ENCODE measurements around the gene EEF1AKMT3.

The EEF1AKMT3 gene

DNA sequence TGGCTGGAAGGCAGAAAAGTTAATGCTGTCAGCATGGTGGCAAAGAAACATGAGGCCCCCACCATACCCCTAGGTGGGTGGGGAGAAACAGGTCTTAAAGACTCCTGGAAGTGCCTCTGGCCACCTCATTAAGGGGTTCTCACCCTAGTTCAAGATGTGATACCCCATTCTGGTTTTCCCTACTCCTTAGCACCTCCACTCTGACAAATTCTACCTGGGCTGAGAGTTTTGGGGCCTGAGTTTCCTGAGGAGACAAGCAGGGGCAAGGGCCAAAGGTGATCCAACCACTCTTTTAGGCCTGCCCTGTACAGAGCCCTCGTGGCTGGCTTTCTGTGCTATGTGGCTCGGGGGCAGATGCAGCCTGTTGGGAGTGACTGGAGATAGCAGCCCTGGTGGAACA lies 54.0 kb downstream of the EEF1AKMT3 start:
- peaks cover 74 to 80% of the 10 kb centered on the region in 2 donors for H3K36me3 ChIP-seq (ENCODE audit: control insufficient read depth in 1 of 2, insufficient read depth in 2 of 2, low read length in 2 of 2)
- H3K9me3 ChIP-seq (ENCODE audit: control insufficient read depth in 1 of 2, low read length in 2 of 2): no peaks in the 10 kb centered on the region
- H3K4me1 ChIP-seq (ENCODE audit: control insufficient read depth in 1 of 2, insufficient read depth in 2 of 2, low read length in 2 of 2): peaks cover 8 to 32% of the 10 kb centered on the region in 2 donors
- no peak overlapping the region for H3K27ac ChIP-seq (ENCODE audit: low read length)
- H3K27me3 ChIP-seq (ENCODE audit: low read depth, low read length): no peaks in the 10 kb centered on the region
- H3K4me3 ChIP-seq (ENCODE audit: low read depth in 1 of 2, low read length in 2 of 2): no peak overlapping the region

DNA sequence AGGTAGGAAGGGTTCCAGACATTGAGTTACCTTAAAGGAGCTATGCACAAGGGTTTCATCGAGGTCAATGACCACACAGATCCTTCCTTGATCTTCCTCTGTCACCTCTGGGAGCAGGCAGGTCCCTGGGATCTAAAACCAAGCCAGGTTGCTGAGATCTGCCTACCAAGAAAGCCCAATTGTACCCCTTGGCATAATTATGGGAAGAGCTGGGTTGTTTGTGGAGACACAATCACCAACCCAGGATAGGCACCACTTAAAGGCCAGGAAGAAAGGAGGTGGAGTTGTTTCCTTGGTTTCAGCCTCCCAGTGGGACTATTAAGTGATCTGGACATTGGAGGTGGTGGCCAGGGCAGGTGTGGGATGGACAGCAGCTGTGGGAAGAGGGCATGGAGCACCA lies 54.6 kb downstream of the EEF1AKMT3 start:
- peaks cover 14 to 36% of the 10 kb centered on the region in 2 donors for H3K4me1 ChIP-seq (ENCODE audit: control insufficient read depth in 1 of 2, insufficient read depth in 2 of 2, low read length in 2 of 2)
- no peak overlapping the region for H3K4me3 ChIP-seq (ENCODE audit: low read depth in 1 of 2, low read length in 2 of 2)
- H3K9me3 ChIP-seq (ENCODE audit: control insufficient read depth in 1 of 2, low read length in 2 of 2): no peaks in the 10 kb centered on the region
- no peaks in the 10 kb centered on the region for H3K27me3 ChIP-seq (ENCODE audit: low read depth, low read length)
- no peak overlapping the region for H3K27ac ChIP-seq (ENCODE audit: low read length)
- peaks cover 74% of the 10 kb centered on the region in 2 donors for H3K36me3 ChIP-seq (ENCODE audit: control insufficient read depth in 1 of 2, insufficient read depth in 2 of 2, low read length in 2 of 2)

DNA sequence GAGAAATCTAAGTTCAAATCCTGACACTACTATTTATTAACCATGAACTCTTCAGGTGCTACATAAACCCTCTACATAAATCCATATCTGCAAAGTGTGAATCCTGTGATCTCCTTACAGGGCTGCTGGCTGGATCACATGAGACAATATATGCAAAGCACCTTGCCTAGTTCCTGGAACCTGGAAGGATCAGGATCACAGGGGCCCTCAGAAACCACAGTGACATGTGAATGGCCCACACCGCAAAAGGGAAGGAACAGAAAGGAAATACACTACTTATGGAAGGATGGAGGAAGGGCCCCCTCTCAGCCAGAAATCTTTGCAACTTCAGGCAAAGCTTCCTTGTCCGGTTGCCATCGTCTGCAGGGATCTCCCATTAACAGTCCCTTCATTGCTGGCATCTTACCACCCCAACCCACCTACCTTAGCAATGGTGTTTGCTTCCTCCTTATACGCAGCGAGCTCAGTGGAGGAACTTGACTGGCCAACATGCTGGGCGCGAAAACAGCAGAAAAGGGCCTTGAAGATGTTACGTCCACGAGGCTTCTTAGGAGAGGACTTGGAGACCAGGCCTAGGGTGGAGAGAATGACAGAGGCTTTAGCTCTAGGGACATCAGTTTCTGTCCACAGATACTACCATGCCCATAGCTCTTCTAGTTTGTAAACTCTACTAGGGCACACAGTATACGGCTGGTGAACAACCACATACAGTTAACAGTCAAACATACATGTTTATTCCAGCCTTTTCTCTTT lies 56.8 kb downstream of the EEF1AKMT3 start:
- no peaks in the 10 kb centered on the region for H3K9me3 ChIP-seq (ENCODE audit: control insufficient read depth in 1 of 2, low read length in 2 of 2)
- H3K4me3 ChIP-seq (ENCODE audit: low read depth in 1 of 2, low read length in 2 of 2): no peak overlapping the region
- H3K27me3 ChIP-seq (ENCODE audit: low read depth, low read length): no peaks in the 10 kb centered on the region
- H3K36me3 ChIP-seq (ENCODE audit: control insufficient read depth in 1 of 2, insufficient read depth in 2 of 2, low read length in 2 of 2): peaks cover 52 to 56% of the 10 kb centered on the region in 2 donors
- no peak overlapping the region for H3K27ac ChIP-seq (ENCODE audit: low read length)
- peaks cover 30 to 53% of the 10 kb centered on the region in 2 donors for H3K4me1 ChIP-seq (ENCODE audit: control insufficient read depth in 1 of 2, insufficient read depth in 2 of 2, low read length in 2 of 2)

DNA sequence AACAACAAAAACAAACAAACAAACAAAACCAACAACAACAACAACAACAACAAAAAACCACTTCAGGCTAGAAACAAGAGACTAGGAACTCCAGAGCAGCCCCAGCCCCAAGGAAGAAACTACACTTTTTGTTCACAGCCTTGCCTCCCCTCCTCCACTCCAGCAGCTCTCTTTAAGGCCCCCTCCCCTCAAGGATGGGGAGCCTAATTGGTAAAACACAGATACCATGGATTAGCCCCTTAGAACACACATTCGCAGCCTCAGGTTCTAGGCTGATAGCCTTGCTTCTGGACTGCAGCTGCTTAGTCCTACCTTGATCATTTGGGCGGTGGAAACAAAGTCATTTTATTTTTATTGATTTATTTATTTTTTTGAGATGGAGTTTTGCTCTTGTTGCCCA lies 58.0 kb downstream of the EEF1AKMT3 start:
- H3K4me1 ChIP-seq (ENCODE audit: control insufficient read depth in 1 of 2, insufficient read depth in 2 of 2, low read length in 2 of 2): peaks cover 37 to 65% of the 10 kb centered on the region in 2 donors
- H3K27ac ChIP-seq (ENCODE audit: low read length): no peak overlapping the region
- peaks cover 40 to 44% of the 10 kb centered on the region in 2 donors for H3K36me3 ChIP-seq (ENCODE audit: control insufficient read depth in 1 of 2, insufficient read depth in 2 of 2, low read length in 2 of 2)
- H3K27me3 ChIP-seq (ENCODE audit: low read depth, low read length): no peaks in the 10 kb centered on the region
- H3K9me3 ChIP-seq (ENCODE audit: control insufficient read depth in 1 of 2, low read length in 2 of 2): no peaks in the 10 kb centered on the region
- no peak overlapping the region for H3K4me3 ChIP-seq (ENCODE audit: low read depth in 1 of 2, low read length in 2 of 2)
